DND-41 (cell line): ENCODE results near the gene LITAFD.

Source experiments
- EZH2 ChIP-seq: IDR thresholded peaks from 3 replicates; pipeline ENCODE4 v1.6.1; 2012; ENCODE audit warnings: borderline replicate concordance, low read depth, mild to moderate bottlenecking, moderate library complexity, low read length, inconsistent platforms; ENCODE audit not compliant: severe bottlenecking
- TF ChIP-seq, protein P1 (sequence below): IDR thresholded peaks from 2 replicates; pipeline ENCODE4 v1.5.1; 2012; ENCODE audit warnings: borderline replicate concordance, low read length, moderate library complexity, mild to moderate bottlenecking; ENCODE audit not compliant: poor library complexity, severe bottlenecking; ENCODE audit errors: extremely low read depth

DNA sequence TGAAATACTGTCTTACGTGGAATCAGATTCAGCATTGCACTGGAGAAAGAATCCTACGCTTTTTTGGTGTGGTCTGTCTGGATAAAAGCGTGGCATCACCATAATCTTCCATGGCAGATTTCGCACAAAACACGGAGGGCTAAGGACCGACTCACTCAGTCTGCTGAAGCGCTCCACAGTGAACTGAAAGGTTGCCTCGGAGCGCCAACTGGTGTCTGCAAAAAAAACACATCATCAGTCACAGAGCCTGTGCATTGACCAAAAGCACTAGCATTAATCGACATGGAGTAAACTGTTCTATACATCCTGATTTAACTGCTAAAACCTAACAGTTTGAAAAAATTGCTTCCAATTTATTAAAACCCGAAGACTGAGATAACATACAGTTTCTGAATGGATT, 41.0 kb downstream of the LITAFD start:
- TF ChIP-seq, protein P1, sequence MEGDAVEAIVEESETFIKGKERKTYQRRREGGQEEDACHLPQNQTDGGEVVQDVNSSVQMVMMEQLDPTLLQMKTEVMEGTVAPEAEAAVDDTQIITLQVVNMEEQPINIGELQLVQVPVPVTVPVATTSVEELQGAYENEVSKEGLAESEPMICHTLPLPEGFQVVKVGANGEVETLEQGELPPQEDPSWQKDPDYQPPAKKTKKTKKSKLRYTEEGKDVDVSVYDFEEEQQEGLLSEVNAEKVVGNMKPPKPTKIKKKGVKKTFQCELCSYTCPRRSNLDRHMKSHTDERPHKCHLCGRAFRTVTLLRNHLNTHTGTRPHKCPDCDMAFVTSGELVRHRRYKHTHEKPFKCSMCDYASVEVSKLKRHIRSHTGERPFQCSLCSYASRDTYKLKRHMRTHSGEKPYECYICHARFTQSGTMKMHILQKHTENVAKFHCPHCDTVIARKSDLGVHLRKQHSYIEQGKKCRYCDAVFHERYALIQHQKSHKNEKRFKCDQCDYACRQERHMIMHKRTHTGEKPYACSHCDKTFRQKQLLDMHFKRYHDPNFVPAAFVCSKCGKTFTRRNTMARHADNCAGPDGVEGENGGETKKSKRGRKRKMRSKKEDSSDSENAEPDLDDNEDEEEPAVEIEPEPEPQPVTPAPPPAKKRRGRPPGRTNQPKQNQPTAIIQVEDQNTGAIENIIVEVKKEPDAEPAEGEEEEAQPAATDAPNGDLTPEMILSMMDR: no peak
- TF ChIP-seq EZH2: no peak
